IPS-18a (cell line): ENCODE results near the gene ADAMTSL5.
"Not testable (repeated sequence)": the region's sequence is repeated elsewhere in the genome, so short reads cannot be mapped to it uniquely, and the experiment has no call there.

Source experiments
- H3K27ac ChIP-seq: one replicate; pipeline ENCODE4 v1.5.1; 2013; ENCODE audit warnings: low read length
- H3K27me3 ChIP-seq: one replicate; pipeline ENCODE4 v1.6.1; 2013; ENCODE audit warnings: mild to moderate bottlenecking, low read length; ENCODE audit not compliant: control insufficient read depth, insufficient read depth
- H3K36me3 ChIP-seq: one replicate; pipeline ENCODE4 v1.6.1; 2013; ENCODE audit warnings: low read depth, low read length; ENCODE audit not compliant: control insufficient read depth
- H3K4me1 ChIP-seq: one replicate; pipeline ENCODE4 v1.6.1; 2013; ENCODE audit warnings: low read depth, low read length; ENCODE audit not compliant: control insufficient read depth
- H3K4me3 ChIP-seq: one replicate; pipeline ENCODE4 v1.5.1; 2013; ENCODE audit warnings: low read length
- H3K9ac ChIP-seq: one replicate; pipeline ENCODE4 v1.6.1; 2013; ENCODE audit warnings: mild to moderate bottlenecking, low read length, moderate library complexity
- H3K9me3 ChIP-seq: one replicate; pipeline ENCODE4 v1.6.1; 2013; ENCODE audit warnings: low read depth, low read length; ENCODE audit not compliant: control insufficient read depth

The ADAMTSL5 gene

DNA sequence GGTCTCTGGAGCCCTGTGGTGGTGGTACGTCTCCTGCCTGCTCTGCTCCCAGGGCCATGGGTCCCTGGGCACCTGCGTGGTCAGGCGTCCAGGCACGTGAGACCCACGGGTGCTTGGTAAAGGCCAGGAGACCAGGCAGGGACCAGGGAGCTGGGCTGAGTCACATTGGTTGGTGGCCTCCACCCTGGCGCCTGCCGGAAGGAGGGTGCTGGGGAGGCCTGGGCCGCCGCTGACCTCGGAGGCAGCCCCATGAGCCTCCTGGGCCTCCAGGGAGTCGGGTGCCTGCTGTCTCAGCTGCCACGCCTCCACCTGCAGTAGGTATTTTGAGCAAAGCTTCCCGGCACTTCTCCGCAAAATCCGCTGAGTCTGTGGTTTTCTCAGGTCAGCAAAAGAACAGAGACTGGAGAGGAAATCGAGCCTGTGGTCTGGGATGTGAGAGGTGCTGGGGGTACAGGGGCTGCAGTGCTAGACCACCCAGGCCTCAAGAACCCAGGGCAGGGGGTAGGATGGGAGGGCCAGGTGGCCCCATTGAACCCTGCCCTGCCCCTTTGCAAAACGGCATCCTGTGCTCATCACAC lies 7.5 kb upstream of the ADAMTSL5 start:
- H3K36me3 ChIP-seq: no peaks in the 10 kb centered on the region
- H3K4me1 ChIP-seq: no peaks in the 10 kb centered on the region
- H3K27me3 ChIP-seq: peaks cover 34% of the 10 kb centered on the region
- H3K9me3 ChIP-seq: no peaks in the 10 kb centered on the region
- no peak overlapping the region for H3K4me3 ChIP-seq
- no peak overlapping the region for H3K27ac ChIP-seq
- no peak overlapping the region for H3K9ac ChIP-seq

DNA sequence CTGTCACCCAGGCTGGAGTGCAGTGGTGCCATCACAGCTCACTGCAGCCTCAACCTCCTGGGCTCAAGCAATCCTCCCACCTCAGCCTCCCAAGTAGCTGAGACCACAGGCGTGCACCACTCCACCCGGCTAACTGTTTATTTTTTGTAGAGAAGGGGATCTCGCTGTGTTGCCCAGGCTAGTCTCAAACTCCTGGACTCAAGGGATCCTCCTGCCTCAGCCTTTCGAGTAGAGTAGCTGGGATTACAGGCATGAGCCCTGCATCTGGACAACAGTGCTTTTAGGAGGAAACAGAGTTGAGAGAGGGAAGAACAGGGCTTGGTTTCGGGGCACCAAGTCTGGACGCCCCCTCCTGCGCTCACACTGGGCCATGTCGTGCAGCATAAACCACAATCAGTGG lies 7.0 kb upstream of the ADAMTSL5 start:
- not testable (repeated sequence) for H3K4me1 ChIP-seq, H3K27ac ChIP-seq, H3K9me3 ChIP-seq, H3K4me3 ChIP-seq, H3K36me3 ChIP-seq, H3K9ac ChIP-seq
- H3K27me3 ChIP-seq: peaks cover 34% of the 10 kb centered on the region

- Histone ChIP-seq H3K4me3 (no peak overlapping the region), H3K9ac (no peak overlapping the region), H3K27ac (no peak overlapping the region), H3K9me3 (no peaks in the 10 kb centered on the region), H3K4me1 (no peaks in the 10 kb centered on the region), H3K36me3 (no peaks in the 10 kb centered on the region), H3K27me3 (peaks cover 34% of the 10 kb centered on the region)
Observed at GRCh38 chr19:1518471-1518870, 5.7 kb upstream of the ADAMTSL5 start.

DNA sequence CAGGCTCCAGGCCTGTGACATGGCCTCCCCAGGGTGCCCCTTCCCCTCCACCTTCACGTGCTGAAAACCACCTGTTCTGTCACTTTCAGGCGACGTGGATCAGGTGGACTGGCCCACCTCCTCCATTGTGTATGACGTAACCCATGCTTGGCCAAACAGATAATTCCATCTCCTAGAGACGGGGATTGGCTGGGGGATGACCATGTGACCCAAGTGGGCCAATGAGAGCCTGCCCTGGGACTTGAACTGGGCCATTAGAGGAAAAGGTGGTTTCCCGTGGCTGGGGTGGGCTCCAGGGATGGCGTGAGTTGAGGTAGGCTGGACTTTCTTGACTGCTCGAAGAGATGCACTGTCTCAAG lies 3.6 kb upstream of the ADAMTSL5 start:
- Histone ChIP-seq H3K9me3 (no peaks in the 10 kb centered on the region), H3K9ac (no peak overlapping the region), H3K27me3 (peaks cover 36% of the 10 kb centered on the region), H3K27ac (no peak overlapping the region), H3K36me3 (no peaks in the 10 kb centered on the region), H3K4me1 (no peaks in the 10 kb centered on the region), H3K4me3 (no peak overlapping the region)

GRCh38 chr19:1514986-1515721 lies 2.3 kb upstream of the ADAMTSL5 start:
- no peak overlapping the region for H3K9ac ChIP-seq
- H3K27ac ChIP-seq: no peak overlapping the region

DNA sequence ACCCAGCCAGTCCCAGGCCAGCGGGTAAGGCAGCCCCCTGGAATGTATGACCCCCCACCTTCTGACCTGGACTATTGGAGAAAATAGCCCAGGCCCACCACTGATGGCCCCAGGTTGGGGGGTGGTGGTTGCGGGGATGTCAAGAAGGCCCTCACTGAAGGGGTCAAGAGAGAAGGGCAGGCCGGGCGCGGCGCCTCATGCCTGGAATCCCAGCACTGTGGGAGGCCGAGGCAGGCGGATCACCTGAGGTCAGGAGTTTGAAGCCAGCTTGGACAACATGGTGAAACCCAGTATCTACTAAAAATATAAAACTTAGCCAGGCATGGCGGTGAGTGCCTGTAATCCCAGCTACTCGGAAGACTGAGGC lies 1.5 kb upstream of the ADAMTSL5 start:
- no peaks in the 10 kb centered on the region for H3K36me3 ChIP-seq
- peaks cover 56% of the 10 kb centered on the region for H3K27me3 ChIP-seq
- H3K4me3 ChIP-seq: no peak overlapping the region
- H3K4me1 ChIP-seq: no peaks in the 10 kb centered on the region
- H3K27ac ChIP-seq: no peak overlapping the region
- no peaks in the 10 kb centered on the region for H3K9me3 ChIP-seq
- H3K9ac ChIP-seq: no peak overlapping the region

More at GRCh38 chr19:1514986-1515721, 2.3 kb upstream of the ADAMTSL5 start:
- H3K4me1 ChIP-seq: no peaks in the 10 kb centered on the region
- no peaks in the 10 kb centered on the region for H3K36me3 ChIP-seq
- H3K27me3 ChIP-seq: peaks cover 48% of the 10 kb centered on the region
- H3K9me3 ChIP-seq: no peaks in the 10 kb centered on the region
- H3K4me3 ChIP-seq: no peak overlapping the region

DNA sequence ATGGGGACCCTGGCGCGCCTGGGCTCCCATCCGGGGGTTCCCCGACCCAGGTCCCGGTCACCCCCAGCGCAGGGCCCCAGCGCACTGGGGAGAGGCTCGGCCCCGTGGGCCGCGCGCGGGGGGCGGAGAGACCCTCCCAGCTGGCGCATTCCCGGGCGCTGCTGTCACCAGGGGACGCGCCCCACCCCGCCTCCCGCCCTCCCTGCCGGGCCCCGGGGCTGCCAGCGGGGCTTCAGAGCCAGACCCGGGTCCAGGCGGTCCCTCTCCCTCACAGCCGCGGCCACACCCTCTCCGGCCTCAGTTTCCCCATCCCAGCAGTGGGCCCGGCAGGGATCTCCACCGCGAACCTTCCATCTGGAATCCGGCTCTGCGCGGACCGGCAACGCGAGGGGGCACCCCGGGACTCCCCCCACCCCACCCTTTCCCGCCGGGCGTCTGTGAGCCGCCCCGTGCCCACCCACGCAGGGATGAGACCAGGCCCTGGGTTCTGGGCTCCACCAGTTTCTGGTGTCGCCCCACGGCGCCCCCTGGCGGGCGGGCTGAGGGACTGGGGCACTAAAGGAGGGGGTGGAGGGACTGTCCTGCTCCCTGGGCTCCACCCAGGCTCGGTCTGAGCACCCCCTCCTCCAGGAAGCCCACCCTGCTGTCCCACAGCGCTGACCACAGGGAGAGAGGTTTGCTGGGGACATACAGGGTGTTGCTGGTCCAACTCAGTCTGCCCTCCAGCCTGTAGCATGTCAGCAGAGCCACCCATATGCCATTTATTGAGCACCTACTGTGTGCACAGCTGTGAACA lies 878 bp upstream of the ADAMTSL5 start:
- no peaks in the 10 kb centered on the region for H3K9me3 ChIP-seq
- no peaks in the 10 kb centered on the region for H3K4me1 ChIP-seq
- no peak overlapping the region for H3K9ac ChIP-seq
- no peaks in the 10 kb centered on the region for H3K36me3 ChIP-seq
- no peak overlapping the region for H3K27ac ChIP-seq
- peaks cover 58% of the 10 kb centered on the region for H3K27me3 ChIP-seq
- no peak overlapping the region for H3K4me3 ChIP-seq

GRCh38 chr19:1511318-1512317 lies 1.2 kb downstream of the ADAMTSL5 start:
- Histone ChIP-seq H3K4me3 (no peak overlapping the region), H3K27me3 (peaks cover 58% of the 10 kb centered on the region), H3K36me3 (no peaks in the 10 kb centered on the region), H3K9me3 (no peaks in the 10 kb centered on the region), H3K4me1 (no peaks in the 10 kb centered on the region), H3K27ac (no peak overlapping the region), H3K9ac (no peak overlapping the region)

DNA sequence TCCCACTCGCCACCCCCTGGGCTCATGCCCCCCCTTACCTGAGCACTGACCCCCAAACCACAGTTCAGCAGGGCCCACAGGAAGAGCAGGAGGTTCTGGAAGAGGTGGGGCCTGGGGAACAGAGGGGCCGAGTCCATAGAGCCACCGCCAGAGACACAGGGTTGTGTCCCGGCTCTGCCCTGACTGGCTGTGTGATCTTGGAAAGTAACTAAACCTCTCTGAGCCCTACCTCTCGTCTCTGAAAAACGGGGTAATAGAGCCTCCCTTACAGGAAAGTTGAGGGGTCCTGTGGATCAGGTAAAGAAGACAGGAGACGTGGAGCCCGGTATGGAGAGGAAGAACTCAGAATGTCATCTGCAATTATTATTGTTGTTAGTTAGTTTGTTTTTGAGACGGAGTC lies 2.0 kb downstream of the ADAMTSL5 start:
- Histone ChIP-seq H3K36me3 (no peaks in the 10 kb centered on the region), H3K4me3 (no peak overlapping the region), H3K9me3 (no peaks in the 10 kb centered on the region), H3K27ac (no peak overlapping the region), H3K9ac (no peak overlapping the region), H3K4me1 (no peaks in the 10 kb centered on the region), H3K27me3 (peaks cover 58% of the 10 kb centered on the region)

- peaks cover 59% of the 10 kb centered on the region for H3K27me3 ChIP-seq
- H3K36me3 ChIP-seq: no peaks in the 10 kb centered on the region
- H3K9me3 ChIP-seq: no peaks in the 10 kb centered on the region
- H3K4me1 ChIP-seq: no peaks in the 10 kb centered on the region
- no peak overlapping the region for H3K4me3 ChIP-seq
- H3K27ac ChIP-seq: no peak overlapping the region
- no peak overlapping the region for H3K9ac ChIP-seq
Observed at GRCh38 chr19:1510442-1510806, 2.4 kb downstream of the ADAMTSL5 start.
